ENCODE results near the gene TNFAIP8L1.

Gene TNFAIP8L1

GRCh38 chr19:4638317-4638716 is 999 bp upstream of the TNFAIP8L1 start:
- Histone ChIP-seq H3K27ac (no peak overlapping the region), H3K4me3 (no peak overlapping the region)
- no peak for TF ChIP-seq CTCF (IDR thresholded peaks at IDR 0.05)
- no peak for DNase-seq (ENCODE audit: low spot score)

- Histone ChIP-seq H3K4me3 (peak overlapping the region; percentile 82), H3K27ac (peak overlapping the region in 1 of 2 donors; percentile 63)
- no peak for TF ChIP-seq CTCF (IDR thresholded peaks at IDR 0.05)
- DNase-seq (ENCODE audit: low spot score): no peak
Measured at GRCh38 chr19:4639531-4640246, 373 bp downstream of the TNFAIP8L1 start.

GRCh38 chr19:4640247-4641000 is 1.1 kb downstream of the TNFAIP8L1 start:
- H3K4me3 ChIP-seq: peak overlapping the region; percentile 82
- TF ChIP-seq CTCF (IDR thresholded peaks at IDR 0.05): no peak
- DNase-seq (ENCODE audit: low spot score): no peak
- no peak overlapping the region for H3K27ac ChIP-seq

GRCh38 chr19:4641132-4641531 is 1.8 kb downstream of the TNFAIP8L1 start:
- no peak for DNase-seq (ENCODE audit: low spot score)
- no peak overlapping the region for H3K27ac ChIP-seq

GRCh38 chr19:4642625-4643024 is 3.3 kb downstream of the TNFAIP8L1 start:
- no peak for TF ChIP-seq CTCF (IDR thresholded peaks at IDR 0.05)
- DNase-seq (ENCODE audit: low spot score): no peak
- Histone ChIP-seq H3K4me3 (no peak overlapping the region), H3K27ac (no peak overlapping the region)

More at GRCh38 chr19:4641132-4641531, 1.8 kb downstream of the TNFAIP8L1 start:
- H3K4me3 ChIP-seq: no peak overlapping the region
- no peak for TF ChIP-seq CTCF (IDR thresholded peaks at IDR 0.05)

GRCh38 chr19:4645718-4646117 is 6.4 kb downstream of the TNFAIP8L1 start:
- Histone ChIP-seq H3K4me3 (no peak overlapping the region), H3K27ac (no peak overlapping the region)
- no peak for TF ChIP-seq CTCF (IDR thresholded peaks at IDR 0.05)
- DNase-seq (ENCODE audit: low spot score): no peak
